Skin of body (tissue), 2 donors: ENCODE results near the gene SELENON. TPM values are rescaled to one million over a fixed set of nuclear protein-coding genes. Genes with fewer than 3 reads are reported as not detected.

Source experiments
- DNase-seq: peaks from one replicate; lab custom pipeline; 2025; lab: John Stamatoyannopoulos, UW
- total RNA-seq: library from RNA; depleted of rRNA; stranded (reverse); fragments of >200 nt; gene quantifications from one replicate; pipeline ENCODE4 v1.2.3, GENCODE V29; 2014

Gene SELENON, protein sequence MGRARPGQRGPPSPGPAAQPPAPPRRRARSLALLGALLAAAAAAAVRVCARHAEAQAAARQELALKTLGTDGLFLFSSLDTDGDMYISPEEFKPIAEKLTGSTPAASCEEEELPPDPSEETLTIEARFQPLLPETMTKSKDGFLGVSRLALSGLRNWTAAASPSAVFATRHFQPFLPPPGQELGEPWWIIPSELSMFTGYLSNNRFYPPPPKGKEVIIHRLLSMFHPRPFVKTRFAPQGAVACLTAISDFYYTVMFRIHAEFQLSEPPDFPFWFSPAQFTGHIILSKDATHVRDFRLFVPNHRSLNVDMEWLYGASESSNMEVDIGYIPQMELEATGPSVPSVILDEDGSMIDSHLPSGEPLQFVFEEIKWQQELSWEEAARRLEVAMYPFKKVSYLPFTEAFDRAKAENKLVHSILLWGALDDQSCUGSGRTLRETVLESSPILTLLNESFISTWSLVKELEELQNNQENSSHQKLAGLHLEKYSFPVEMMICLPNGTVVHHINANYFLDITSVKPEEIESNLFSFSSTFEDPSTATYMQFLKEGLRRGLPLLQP
- total RNA-seq = 15.9 TPM

GRCh38 chr1:25799935-25800702, at the start of gene SELENON:
SELENON (plus strand) TSS chr1:25800193; CDS start chr1:25800231, 38 bp downstream.
- DNase-seq = peak; percentile 39

DNA sequence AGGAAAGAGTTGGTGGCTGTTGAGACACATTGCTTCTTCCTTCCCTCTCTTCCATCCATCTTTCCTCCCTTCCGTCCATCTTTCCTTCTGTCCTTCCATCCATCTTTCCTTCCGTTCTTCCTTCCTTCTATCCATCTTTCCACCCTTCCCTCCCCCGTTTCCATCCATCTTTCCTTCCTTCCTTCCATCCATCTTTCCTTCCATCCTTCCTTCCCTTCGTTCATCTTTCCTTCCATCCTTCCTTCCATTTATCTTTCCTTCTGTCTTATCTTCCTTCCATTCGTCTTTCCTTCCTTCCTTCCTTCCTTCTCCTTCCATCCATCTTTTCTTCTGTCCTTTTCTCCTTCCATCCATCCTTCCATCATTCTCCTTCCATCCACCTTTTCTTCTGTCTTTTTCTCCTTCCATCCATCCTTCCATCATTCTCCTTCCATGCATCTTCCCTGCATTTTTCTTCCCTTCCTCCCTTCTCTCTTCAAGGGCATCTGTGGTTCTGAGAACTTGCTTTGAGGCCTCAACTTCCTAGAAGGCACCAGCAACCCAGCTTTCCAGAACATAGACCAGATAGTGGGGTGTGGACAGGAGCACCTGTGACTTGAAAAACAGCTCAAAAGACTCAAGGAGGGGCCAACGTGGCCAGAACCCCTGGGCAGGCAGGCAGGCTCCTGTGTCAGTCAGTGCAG, 48.9 kb upstream of the SELENON start:
- no peak for DNase-seq

- no peak for DNase-seq
Observed at GRCh38 chr1:25754470-25755181, 45.4 kb upstream of the SELENON start.

DNA sequence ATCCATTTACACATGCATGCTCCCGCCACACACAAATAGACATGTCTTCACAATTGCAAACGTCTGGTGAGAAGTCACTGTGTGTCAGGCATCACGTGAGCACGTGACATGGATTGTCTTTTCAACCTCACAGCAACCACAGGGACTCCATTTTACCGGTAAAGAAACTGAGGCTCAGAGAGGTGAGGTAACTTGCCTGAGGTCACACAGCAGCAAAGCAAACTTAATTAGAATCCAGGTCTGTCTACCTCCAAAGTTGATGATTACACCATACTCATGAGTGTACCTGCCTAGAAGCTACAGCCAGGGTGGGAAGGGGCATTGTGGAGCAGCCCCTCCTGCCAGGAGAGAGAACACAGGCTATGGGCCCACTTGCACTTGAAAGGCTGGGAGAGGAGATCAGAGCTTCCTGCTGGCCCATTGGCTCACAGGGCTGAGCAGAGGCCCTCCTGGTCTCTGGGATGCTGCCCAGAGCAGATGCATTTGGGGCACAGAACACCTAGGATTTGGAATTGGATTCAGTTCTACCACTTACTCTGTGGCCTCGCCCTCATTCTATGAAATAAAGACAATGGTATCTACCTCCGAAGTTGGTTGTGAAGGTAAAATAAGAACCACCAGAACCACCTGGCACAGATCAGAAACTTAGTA, 44.4 kb upstream of the SELENON start:
- no peak for DNase-seq

DNA sequence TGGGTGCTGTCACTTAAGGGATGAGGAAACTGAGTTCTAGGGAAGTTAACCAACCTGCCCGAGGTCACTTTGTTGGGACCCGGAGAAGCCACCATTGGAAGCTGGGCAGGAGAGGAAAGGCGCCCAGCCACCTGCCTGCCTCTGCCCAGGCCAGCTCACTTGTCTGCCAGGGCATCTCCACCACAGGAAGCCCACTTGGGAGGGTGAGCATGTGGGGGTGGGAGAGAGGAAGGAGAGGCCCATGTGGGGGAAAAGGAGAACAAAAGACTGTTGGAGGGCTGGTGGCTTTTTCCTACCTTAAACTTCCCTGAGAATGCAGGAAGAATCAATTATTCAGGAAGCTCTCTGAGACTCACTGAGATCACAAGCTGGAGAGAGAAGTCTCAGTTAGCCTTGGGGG, 43.8 kb upstream of the SELENON start:
- DNase-seq = no peak

DNA sequence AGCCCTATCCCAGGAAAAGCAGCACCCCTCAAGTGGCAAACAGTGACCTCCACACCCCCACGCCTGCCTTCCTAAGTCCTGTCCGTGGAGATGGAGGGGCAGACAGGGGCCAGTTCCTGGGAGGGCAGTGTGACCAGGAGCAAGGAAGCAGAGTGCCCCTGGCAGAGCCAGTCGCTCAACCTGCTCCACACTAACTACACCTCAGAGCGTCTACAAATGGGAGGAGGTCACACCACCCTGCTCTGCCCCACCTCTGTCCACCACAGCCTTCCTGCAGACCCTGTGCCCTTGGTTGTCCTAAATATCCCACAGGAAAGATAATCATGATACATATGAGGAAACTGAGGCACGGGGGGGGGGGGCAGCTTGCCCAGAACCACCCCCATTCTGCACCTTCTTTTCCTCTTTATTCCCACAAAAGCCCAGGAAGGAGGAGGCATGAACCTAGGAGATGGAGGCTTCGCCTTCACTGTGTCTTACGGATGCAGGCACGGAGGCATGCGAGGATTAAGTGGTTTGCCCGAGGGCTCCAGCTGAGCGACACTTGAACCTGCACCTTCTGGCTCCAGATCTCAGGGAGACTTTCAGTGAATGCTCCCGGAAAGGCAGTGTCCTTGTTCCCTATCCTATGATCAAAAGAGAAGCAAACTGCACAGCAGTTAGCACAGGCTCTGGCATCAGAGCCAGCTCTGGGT, 42.7 kb upstream of the SELENON start:
- DNase-seq = no peak

DNA sequence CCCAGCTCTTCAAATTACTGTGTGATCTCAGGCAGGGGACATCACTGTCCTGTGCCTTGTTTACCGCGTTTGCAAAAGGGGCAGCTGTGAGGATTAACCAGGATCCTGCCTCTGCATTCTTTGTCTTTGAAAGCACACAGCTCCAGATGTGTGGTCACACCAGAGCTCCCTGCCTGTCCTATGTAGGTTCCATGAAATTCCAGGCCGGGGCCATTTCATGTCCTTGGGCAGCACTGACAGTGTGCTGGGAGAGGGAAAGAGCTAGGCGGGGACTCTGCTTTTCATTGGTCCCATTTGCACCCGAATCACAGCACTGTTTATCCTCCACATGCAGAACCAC, 42.2 kb upstream of the SELENON start:
- no peak for DNase-seq

GRCh38 chr1:25758466-25759070, 41.4 kb upstream of the SELENON start:
- DNase-seq = no peak

- DNase-seq = no peak
Observed at GRCh38 chr1:25760122-25760719, 39.8 kb upstream of the SELENON start.

- no peak for DNase-seq
Observed at GRCh38 chr1:25760871-25761270, 39.1 kb upstream of the SELENON start.

GRCh38 chr1:25763493-25763892, 36.5 kb upstream of the SELENON start:
- no peak for DNase-seq

- no peak for DNase-seq
Observed at GRCh38 chr1:25765136-25765922, 34.7 kb upstream of the SELENON start.

- peak; percentile 20 for DNase-seq
Observed at GRCh38 chr1:25765923-25766589, 33.9 kb upstream of the SELENON start.

DNA sequence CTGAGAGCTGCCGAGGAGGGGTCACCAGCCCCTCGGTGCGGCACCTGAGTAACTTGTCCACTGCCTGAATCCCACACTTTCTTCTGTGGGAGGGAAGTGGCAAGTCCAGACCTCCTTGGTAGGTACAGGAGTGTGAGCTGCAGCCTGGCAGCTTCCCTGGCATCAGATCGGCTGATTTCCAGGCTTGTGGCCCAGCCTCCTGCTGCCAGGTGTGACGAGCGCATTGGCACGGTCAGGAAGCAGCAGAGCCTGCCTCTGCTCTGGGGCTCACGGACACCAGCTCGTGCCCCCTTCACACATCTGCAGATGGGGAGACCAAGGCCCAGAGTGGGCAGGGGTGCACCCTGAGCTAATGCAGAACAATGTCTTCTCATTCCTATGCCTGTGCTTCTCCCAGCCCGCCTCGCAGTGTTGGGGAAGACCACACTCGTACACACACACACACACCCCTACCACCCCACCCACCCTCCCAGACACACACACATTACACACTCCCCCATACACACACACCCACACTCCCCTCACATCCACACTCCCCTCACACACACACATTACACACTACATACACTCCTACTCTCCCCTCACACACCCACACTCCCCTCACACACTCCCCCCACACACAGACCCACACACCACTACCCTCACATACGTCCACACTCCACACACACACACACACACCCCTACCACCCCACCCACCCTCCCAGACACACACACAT, 33.1 kb upstream of the SELENON start:
- no peak for DNase-seq

- no peak for DNase-seq
Observed at GRCh38 chr1:25767437-25767770, 32.6 kb upstream of the SELENON start.

DNA sequence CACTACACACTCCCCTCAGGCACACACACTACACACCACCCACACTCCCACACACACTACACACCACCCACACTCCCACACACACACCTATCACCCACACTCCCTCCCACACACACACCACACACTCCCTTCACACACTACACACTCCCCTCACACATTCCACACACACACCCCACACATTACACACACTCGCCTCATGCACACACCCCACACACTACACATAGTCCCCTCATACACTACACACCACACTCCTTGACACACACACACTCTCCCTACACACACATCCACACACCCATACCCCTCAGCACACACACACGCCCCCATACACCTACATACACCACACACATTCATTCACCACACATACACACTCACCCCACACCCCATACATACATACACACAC, 31.0 kb upstream of the SELENON start:
- DNase-seq = no peak

- DNase-seq = no peak
Observed at GRCh38 chr1:25769625-25770383, 30.2 kb upstream of the SELENON start.
